GM18951 (cell line): ENCODE results near the gene TICAM1.
A peak's percentile ranks its signal among the peaks of the same experiment; 100 is the strongest.
"Not testable (repeated sequence)": the region's sequence is repeated elsewhere in the genome, so short reads cannot be mapped to it uniquely, and the experiment has no call there.

Experiments
- POLR2A ChIP-seq: IDR thresholded peaks from 4 replicates; pipeline ENCODE4 v1.6.1; 2011; ENCODE audit warnings: mild to moderate bottlenecking; ENCODE audit not compliant: insufficient read length, insufficient read depth; ENCODE audit errors: extremely low read depth
- in situ Hi-C: fragments of 300-500 bp; cut with MboI; formaldehyde crosslinking; loops from one replicate; pipeline ENCODE4 v1.12.0; 2022; ENCODE audit warnings: low sequenced_read_pairs, mixed read lengths, inconsistent platforms; ENCODE audit not compliant: unreplicated experiment

Gene TICAM1

DNA sequence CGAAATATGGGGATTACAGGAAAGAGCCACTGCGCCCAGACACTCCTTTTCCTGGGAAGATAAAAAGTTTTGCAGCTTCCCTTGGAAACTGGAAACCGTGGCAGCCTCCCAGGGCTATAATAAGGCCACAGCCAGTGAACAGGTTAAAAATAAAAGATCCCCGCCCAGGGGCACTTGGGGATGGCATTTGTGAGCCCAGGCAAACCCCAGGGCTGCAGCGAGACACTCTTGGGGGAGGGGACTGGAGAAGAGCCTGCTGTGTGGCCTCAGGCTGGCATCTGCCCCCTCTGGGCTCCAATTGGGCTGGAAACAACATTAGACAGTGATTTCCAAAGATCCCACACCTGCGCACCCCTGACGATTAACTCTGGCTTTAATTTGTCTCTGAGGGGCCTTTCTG lies 28.8 kb downstream of the TICAM1 start:
- TF ChIP-seq POLR2A = no peak
- in situ Hi-C loops = loop anchor here (10.0 kb wide), 1 partner anchor 52 kb away; no protein-coding TSS in a partner anchor

DNA sequence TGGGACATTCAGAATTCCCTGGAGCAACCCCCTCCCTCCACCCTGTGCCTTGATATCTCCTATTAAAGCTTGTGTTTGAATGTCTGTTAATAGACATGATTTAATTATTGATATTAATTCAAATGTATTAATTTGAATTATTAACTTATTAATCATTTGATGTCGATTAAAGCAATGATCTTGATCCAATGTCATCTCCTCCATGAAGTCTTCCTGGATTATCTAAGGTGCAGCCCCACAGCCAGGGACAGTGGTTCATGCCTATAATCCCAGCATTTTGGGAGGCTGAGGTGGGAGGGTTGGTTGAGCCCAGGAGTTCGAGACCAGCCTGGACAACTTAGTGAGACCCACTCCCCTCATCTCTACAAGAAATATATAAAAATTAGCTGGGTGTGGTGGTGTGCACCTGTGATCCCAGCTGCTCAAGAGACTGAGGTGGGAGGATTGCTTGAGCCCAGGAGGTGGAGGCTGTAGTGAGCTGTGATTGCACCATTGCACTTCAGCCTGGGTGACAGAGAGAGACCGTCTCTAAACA lies 30.4 kb downstream of the TICAM1 start:
- in situ Hi-C loops = loop anchor here (10.0 kb wide), 1 partner anchor 54 kb away; no protein-coding TSS in a partner anchor
- no peak for TF ChIP-seq POLR2A

DNA sequence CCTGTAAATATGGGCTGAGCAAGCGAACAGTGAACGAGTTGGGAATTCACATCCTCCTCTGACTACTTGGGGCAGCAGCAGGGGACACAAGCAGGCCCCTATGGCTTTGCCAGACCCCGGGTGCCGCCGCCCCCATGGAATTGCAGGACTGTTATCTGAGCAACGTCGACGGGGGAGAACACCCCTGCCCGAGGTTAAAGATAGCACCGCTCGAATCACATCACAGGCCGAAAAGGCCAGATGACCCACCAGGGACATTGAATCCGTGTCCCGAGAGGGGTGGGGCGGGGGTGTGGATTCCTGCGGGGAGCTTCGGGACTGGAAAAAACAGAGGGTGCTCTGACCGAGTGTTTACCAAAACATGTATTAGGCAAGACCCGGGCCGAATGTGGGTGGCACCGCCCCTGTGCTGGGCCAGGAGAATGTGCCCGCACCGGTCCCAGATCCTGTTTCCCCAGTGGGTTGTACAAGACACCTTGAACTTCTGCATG lies 30.9 kb downstream of the TICAM1 start:
- in situ Hi-C loops = loop anchor here (10.0 kb wide), 1 partner anchor 54 kb away; no protein-coding TSS in a partner anchor
- no peak for TF ChIP-seq POLR2A

DNA sequence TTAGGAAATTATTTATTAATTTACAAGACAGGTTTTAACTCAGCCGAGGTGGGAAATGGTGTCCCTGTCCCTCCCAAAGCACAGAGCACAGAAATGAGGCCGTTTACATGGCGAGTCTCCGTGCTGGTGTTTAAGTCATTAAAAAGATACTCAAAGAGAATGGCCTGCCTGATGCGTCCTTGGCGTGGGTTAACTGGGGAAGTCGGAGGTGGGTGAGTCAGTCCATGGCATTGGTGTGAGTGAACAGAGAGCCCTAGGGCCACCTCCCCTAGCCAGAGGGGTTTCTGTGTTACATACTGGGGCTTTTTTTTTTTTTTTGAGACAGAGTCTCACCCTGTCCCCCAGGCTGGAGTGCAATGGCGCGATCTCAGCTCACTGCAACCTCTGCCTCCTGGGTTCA lies 36.1 kb downstream of the TICAM1 start:
- in situ Hi-C loops = no loop called here
- no peak for TF ChIP-seq POLR2A

DNA sequence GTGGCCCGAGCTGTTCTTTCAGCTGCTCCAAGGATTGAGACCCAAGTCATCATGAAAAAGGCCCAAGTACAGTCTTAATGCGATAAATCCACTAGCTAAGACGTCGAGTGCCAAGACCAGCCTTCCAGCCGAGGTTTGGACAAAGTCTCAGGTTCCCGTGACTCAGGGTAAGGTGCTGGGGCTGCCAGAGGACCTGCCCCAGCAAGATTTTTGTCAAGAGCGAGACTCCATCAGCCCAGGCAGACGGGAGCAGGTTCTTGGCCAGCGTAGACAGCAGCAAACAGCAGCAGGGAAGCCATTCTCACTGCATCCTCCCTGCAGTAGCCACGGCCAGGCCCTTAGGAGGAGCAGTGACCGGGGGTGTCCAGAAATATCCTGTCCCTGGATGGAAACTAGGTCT lies 36.5 kb downstream of the TICAM1 start:
- in situ Hi-C loops = no loop called here
- no peak for TF ChIP-seq POLR2A

DNA sequence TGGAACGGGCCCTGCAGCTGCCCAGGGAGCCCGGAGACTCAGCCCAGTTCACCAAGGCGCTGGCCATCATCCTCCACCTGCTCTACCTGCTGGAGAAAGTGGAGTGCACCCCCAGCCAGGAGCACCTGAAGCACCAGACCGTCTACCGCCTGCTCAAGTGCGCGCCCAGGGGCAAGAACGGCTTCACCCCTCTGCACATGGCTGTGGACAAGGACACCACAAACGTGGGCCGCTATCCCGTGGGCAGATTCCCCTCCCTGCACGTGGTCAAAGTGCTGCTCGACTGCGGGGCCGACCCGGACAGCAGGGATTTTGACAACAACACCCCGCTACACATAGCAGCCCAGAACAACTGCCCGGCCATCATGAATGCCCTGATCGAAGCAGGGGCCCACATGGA lies 38.2 kb downstream of the TICAM1 start:
- in situ Hi-C loops = not testable (repeated sequence)

DNA sequence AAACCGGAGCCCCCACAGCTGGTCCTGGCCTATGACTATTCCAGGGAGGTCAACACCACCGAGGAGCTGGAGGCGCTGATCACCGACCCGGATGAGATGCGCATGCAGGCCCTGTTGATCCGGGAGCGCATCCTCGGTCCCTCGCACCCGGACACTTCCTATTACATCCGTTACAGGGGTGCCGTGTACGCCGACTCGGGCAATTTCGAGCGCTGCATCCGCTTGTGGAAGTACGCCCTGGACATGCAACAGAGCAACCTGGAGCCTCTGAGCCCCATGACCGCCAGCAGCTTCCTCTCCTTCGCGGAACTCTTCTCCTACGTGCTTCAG lies 38.7 kb downstream of the TICAM1 start:
- in situ Hi-C loops = not testable (repeated sequence)

DNA sequence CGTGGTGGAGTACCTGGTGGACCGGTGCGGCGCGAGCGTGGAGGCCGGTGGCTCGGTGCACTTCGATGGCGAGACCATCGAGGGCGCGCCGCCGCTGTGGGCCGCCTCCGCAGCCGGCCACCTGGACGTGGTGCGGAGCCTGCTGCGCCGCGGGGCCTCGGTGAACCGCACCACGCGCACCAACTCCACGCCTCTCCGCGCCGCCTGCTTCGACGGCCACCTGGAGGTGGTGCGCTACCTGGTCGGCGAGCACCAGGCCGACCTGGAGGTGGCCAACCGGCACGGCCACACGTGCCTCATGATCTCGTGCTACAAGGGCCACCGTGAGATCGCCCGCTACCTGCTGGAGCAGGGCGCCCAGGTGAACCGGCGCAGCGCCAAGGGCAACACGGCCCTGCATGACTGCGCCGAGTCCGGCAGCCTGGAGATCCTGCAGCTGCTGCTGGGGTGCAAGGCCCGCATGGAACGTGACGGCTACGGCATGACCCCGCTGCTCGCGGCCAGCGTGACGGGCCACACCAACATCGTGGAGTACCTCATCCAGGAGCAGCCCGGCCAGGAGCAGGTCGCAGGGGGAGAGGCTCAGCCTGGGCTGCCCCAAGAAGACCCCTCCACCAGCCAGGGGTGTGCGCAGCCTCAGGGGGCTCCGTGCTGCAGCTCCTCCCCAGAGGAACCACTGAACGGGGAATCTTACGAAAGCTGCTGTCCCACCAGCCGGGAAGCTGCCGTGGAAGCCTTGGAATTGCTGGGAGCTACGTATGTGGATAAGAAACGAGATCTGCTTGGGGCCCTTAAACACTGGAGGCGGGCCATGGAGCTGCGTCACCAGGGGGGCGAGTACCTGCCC lies 39.3 kb downstream of the TICAM1 start:
- in situ Hi-C loops = not testable (repeated sequence)

DNA sequence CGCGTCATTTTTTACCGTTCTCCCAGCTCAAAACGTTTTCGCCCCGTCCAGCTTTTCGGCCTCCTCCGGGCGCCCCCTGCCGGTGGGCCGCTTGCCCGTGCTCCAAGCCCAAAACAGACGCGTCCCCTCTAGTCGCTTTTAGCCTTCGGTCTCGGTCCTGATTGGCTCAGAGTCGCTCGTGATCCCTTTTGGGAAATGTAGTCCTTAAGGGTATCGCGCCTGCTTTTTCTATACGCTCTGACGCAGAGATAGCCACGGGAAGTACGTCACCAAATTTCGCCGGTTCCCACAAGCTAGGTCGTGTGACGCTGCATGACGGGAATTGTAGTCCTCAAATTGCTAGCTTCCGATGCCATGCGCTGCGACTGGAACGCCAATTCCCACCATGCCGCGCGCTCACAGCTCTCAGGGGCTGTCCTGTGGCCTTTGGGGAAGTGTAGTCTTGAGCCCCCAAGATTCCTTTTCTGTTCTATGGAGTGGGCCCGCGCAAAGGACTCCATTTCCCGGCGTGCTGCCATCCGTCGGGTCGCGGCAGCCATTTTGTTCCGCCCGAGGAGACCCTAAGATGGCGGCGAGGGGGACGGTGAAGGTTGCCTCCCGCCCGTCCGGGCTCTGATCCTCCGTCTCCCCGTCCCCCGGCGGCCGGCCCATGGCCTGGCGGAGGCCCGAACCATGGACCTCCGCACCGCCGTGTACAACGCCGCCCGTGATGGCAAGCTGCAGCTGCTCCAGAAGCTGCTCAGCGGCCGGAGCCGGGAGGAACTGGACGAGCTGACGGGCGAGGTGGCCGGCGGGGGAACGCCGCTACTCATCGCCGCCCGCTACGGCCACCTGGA lies 40.1 kb downstream of the TICAM1 start, which contains the start of gene FEM1A:
Gene FEM1A (plus strand): TSS at position 552 of the 836 bp plus-strand sequence. CDS start 121 bp downstream, at position 673.
- in situ Hi-C loops = no loop called here
- peak; percentile 77 for TF ChIP-seq POLR2A

DNA sequence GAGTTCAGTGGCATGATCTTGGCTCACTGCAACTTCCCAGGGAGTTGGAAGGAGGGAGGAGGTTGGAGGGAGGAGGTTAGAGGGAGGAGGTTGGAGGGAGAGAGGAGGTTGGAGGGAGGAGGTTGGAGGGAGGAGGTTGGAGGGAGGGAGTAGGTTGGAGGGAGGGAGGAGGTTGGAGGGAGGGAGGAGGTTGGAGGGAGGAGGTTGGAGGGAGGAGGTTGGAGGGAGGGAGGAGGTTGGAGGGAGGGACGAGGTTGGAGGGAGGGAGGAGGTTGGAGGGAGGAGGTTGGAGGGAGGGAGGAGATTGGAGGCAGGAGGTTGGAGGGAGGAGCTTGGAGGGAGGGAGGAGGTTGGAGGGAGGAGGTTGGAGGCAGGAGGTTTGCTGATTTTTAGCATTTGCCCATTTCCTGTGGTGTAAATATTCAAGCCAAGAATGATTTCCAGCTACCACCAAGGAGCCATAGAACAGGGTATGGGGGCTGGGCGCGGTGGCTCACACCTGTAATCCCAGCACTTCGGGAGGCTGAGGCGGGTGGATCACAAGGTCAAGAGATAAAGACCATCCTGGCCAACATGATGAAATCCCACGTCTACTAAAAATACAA lies 45.0 kb downstream of the TICAM1 start:
- in situ Hi-C loops = loop anchor here (10.0 kb wide), 1 partner anchor 52 kb away; no protein-coding TSS in a partner anchor

DNA sequence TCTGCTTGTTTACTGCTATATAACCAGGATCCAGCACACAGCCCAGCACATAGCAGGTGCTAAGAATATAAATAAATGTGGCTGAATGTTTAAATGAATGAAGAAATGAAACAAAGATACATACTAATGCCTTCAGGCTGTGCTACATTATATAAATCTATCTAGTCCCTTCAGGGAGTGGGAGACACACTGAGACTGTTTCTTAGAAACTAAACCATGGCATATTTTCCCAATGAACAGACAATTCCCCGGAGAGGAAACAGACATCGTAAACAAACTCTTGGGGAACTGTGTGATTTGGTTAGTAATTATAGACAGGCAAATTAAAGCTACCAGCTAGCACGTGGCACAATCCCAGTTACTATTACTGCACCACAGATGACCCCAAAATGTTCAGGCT lies 49.7 kb downstream of the TICAM1 start:
- in situ Hi-C loops = loop anchor here (10.0 kb wide), 1 partner anchor 47 kb away; no protein-coding TSS in a partner anchor
- TF ChIP-seq POLR2A = no peak

DNA sequence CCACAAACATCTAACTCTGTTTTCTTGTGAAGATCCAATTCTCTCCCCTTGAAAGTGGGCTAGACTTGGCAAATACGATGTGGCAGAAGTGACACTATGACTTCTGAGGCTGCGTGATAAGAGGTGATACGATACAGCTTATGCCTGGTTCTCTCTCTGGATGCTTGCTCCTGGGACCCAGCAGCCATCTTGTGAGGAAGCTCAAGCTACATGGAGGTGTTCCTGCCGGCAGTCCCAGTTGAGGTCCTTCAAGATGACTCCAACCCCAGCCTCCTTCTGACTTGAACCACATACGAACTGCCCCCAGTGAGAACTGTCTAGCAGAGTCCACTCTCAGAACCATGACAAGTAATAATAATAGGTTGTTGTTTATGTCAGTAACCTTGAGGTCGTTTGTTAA lies 50.7 kb downstream of the TICAM1 start:
- in situ Hi-C loops = loop anchor here (10.0 kb wide), 1 partner anchor 46 kb away; no protein-coding TSS in a partner anchor
- no peak for TF ChIP-seq POLR2A

DNA sequence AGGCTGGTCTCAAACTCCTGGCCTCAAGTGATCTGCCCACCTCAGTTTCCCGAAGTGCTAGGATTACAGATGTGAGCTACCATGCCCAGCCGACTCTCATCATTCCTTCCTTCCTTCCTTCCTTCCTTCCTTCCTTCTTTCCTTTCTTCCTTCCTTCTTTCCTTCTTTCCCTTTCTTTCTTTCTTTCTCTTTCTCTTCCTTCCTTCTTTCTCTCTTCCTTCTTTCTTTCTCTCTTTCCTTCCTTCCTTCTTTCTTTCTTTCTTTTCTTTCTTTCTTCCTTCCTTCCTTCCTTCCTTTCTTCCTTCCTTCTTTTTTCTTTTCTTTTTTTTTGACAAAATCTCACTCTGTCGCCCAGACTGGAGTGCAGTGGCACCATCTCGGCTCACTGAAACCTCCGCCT lies 53.4 kb downstream of the TICAM1 start:
- in situ Hi-C loops = not testable (repeated sequence)
